K562 (cell line): ENCODE results near the gene TANC1. TPM values are rescaled to one million over a fixed set of nuclear protein-coding genes. Genes with fewer than 3 reads are reported as not detected.

ENCODE experiments used
- ATAC-seq: fragments of 200-7000 bp; cut with Tn5 transposase; 3 replicates; pipeline ENCODE4 v1.9.1; 2020; ENCODE audit warnings: moderate library complexity
- BruUV-seq: library from RNA; stranded (reverse); fragments of 400-500 nt; replicated peaks from 2 replicates; lab custom pipeline; 2021; lab: Mats Ljungman, UMichigan
- CTCF ChIA-PET: fragments of 300-600 bp; formaldehyde crosslinking; extraction: SDS; loops from one replicate; lab custom pipeline; 2021; ENCODE audit warnings: low intra/inter-chr PET ratio; lab: Yijun Ruan, JAX
- POLR2A ChIA-PET: fragments of 300-600, 350-650 bp; sonication (Branson Sonifier 250); formaldehyde crosslinking; extraction: SDS; loops from one replicate; lab custom pipeline; 2021; ENCODE audit warnings: antibody characterized with exemption, inconsistent platforms; lab: Yijun Ruan, JAX
- DNase-seq, 4 experiments: peaks; one replicate each; pipeline versions ENCODE4 v3.0.0 to v3.0.0-alpha.2; 2011 to 2018; ENCODE audit warnings: low spot score in 3 of 4, mixed read lengths in 3 of 4; ENCODE audit errors: extremely low read depth in 1 of 4
- FAIRE-seq: peaks from 2 replicates; lab custom pipeline; 2011; peaks lifted over from hg19 to GRCh38; lab: Jason Lieb, UNC
- H2AFZ ChIP-seq: 2 replicates; pipeline ENCODE4 v1.6.0; 2011; ENCODE audit warnings: low read depth, low read length, control low read depth, inconsistent platforms
- H3K27ac ChIP-seq: fragments of 200-600 bp; 3 replicates; pipeline ENCODE4 v1.8.0; 2011; ENCODE audit warnings: low read depth, mild to moderate bottlenecking, control low read depth, inconsistent platforms, low read length, moderate library complexity, mixed read lengths; ENCODE audit errors: extremely low read depth
- H3K27me3 ChIP-seq, 2 experiments: fragments of 300-600 bp in 1 of 2; 2 replicates in 1 of 2; 3 replicates in 1 of 2; pipeline versions ENCODE4 v1.6.0 to v1.8.0; 2011; ENCODE audit warnings: inconsistent platforms in 2 of 2, low read length in 2 of 2, mild to moderate bottlenecking in 1 of 2, mixed read lengths in 1 of 2, moderate library complexity in 1 of 2; ENCODE audit not compliant: control insufficient read depth in 2 of 2, insufficient read depth in 2 of 2
- H3K36me3 ChIP-seq: fragments of 300-600 bp; 3 replicates; pipeline ENCODE4 v1.8.0; 2011; ENCODE audit warnings: mild to moderate bottlenecking, low read length, inconsistent platforms; ENCODE audit not compliant: control insufficient read depth, insufficient read depth
- H3K4me1 ChIP-seq, 2 experiments: fragments of 200-600 bp in 1 of 2; replicated peaks in 1 of 2; 2 replicates in 1 of 2; 3 replicates in 1 of 2; pipeline versions ENCODE4 v1.5.1 to v1.8.0; 2011; ENCODE audit warnings: inconsistent platforms in 2 of 2, low read length in 2 of 2, mild to moderate bottlenecking in 1 of 2, mixed read lengths in 1 of 2, moderate library complexity in 1 of 2; ENCODE audit not compliant: control insufficient read depth in 2 of 2, insufficient read depth in 2 of 2
- H3K4me2 ChIP-seq: 2 replicates; pipeline ENCODE4 v1.6.1; 2011; ENCODE audit warnings: low read length, control low read depth, inconsistent platforms, mixed read lengths; ENCODE audit not compliant: insufficient read depth
- H3K4me3 ChIP-seq: fragments of 200-600 bp; sonication (generic), shearing (Covaris generic); 2 replicates; pipeline ENCODE4 v1.5.1; 2016; ENCODE audit warnings: control low read depth, inconsistent platforms
- H3K79me2 ChIP-seq: fragments of 200-600 bp; 3 replicates; pipeline ENCODE4 v1.8.0; 2011; ENCODE audit warnings: low read length, inconsistent platforms; ENCODE audit not compliant: control insufficient read depth, insufficient read depth
- H3K9ac ChIP-seq, 2 experiments: 2 replicates each; pipeline versions ENCODE4 v1.6.0 to v1.6.1; 2011; ENCODE audit warnings: low read depth in 2 of 2, low read length in 2 of 2, control low read depth in 1 of 2, inconsistent platforms in 1 of 2, mild to moderate bottlenecking in 1 of 2, mixed read lengths in 1 of 2; ENCODE audit not compliant: insufficient read depth in 1 of 2
- H3K9me1 ChIP-seq: one replicate; pipeline ENCODE4 v1.6.0; 2011; ENCODE audit warnings: inconsistent platforms, mild to moderate bottlenecking, low read length, moderate library complexity; ENCODE audit not compliant: control insufficient read depth, insufficient read depth
- H3K9me3 ChIP-seq: replicated peaks from 2 replicates; pipeline ENCODE4 v1.5.1; 2011; ENCODE audit warnings: low read depth, low read length, inconsistent platforms; ENCODE audit not compliant: control insufficient read depth, insufficient read depth
- H4K20me1 ChIP-seq: replicated peaks from 2 replicates; pipeline ENCODE4 v1.6.1; 2011; ENCODE audit warnings: low read length, inconsistent platforms, mixed read lengths; ENCODE audit not compliant: control insufficient read depth, insufficient read depth
- ARID3A ChIP-seq: IDR thresholded peaks from 2 replicates; pipeline ENCODE4 v1.6.1; 2012; ENCODE audit warnings: low read depth, low read length, improper control_type of control experiment, borderline replicate concordance
- CUX1 ChIP-seq: fragments of 200-800 bp; sonication (Bioruptor generic); IDR thresholded peaks from 2 replicates; pipeline ENCODE4 v1.6.1; 2016; ENCODE audit warnings: missing genetic modification characterization, missing compliant biosample characterization
- HNRNPL ChIP-seq: fragments of 200-400 bp; formaldehyde crosslinking; IDR thresholded peaks from 2 replicates; pipeline ENCODE4 v1.6.1; 2017; ENCODE audit warnings: low read depth, mild to moderate bottlenecking, low read length
- HNRNPUL1 ChIP-seq: fragments of 200-400 bp; formaldehyde crosslinking; IDR thresholded peaks from 2 replicates; pipeline ENCODE4 v1.6.1; 2017; ENCODE audit warnings: low read length
- KLF13 ChIP-seq: fragments of 450-650 bp; IDR thresholded peaks from 2 replicates; pipeline ENCODE4 v1.6.1; 2016; ENCODE audit warnings: missing genetic modification characterization, low read depth, mild to moderate bottlenecking, missing compliant biosample characterization, moderate library complexity, borderline replicate concordance
- MXD1 ChIP-seq: fragments of 250-450 bp; sonication (Bioruptor Pico); IDR thresholded peaks from 2 replicates; pipeline ENCODE4 v1.8.0; 2021; ENCODE audit warnings: borderline replicate concordance, mild to moderate bottlenecking, moderate library complexity; ENCODE audit not compliant: poor library complexity, severe bottlenecking
- POLR2AphosphoS2 ChIP-seq: IDR thresholded peaks from 2 replicates; pipeline ENCODE4 v1.6.1; 2012; ENCODE audit warnings: low read length, improper control_type of control experiment
- SAFB ChIP-seq: fragments of 200-400 bp; formaldehyde crosslinking; IDR thresholded peaks from 2 replicates; pipeline ENCODE4 v1.6.1; 2017; ENCODE audit warnings: low read depth, low read length, borderline replicate concordance
- SFPQ ChIP-seq: fragments of 200-400 bp; formaldehyde crosslinking; IDR thresholded peaks from 2 replicates; pipeline ENCODE4 v1.6.1; 2017; ENCODE audit warnings: mild to moderate bottlenecking, low read depth, low read length, moderate library complexity
- SMARCA4 ChIP-seq: fragments of 450-650 bp; IDR thresholded peaks from 2 replicates; pipeline ENCODE4 v1.6.1; 2016
- TAF7 ChIP-seq: fragments of 450-650 bp; IDR thresholded peaks from 2 replicates; pipeline ENCODE4 v1.6.1; 2016; ENCODE audit warnings: missing genetic modification characterization, missing compliant biosample characterization
- WGBS: fragments of 100-300 bp; shearing (Covaris generic); methylation state at CpG from one replicate; pipeline ENCODE4 v1.1.6; 2016; ENCODE audit warnings: low coverage, mixed read lengths; ENCODE audit not compliant: insufficient coverage; ENCODE audit errors: missing lambda C conversion rate; 5-methylcytosine and 5-hydroxymethylcytosine counted together
- in situ Hi-C: fragments of 300-500 bp; cut with MboI; formaldehyde crosslinking; loops from 4 replicates; pipeline ENCODE4 v1.15.0; 2018; ENCODE audit warnings: inconsistent platforms, mixed read lengths
- intact Hi-C: fragments of 100-400 bp; cut with micrococcal nuclease; formaldehyde crosslinking; loops from 2 replicates; pipeline ENCODE4 v1.14.2; 2022
- polyA plus RNA-seq, 8 experiments: library from polyadenylated mRNA; depleted of rRNA in 4 of 8; stranded (reverse) in 5 of 8; unstranded in 3 of 8; fragments of >200 nt; fragmentation: Nextera tagmentation in 2 of 8; fragmentation: Illumina TruSeq in 1 of 8; extraction: Ambion mirVana in 2 of 8; extraction: Trizol in 1 of 8; gene quantifications; 2 replicates each; pipeline versions ENCODE4 v1.2.1 to v1.2.3, GENCODE V29; 2011 to 2014; ENCODE audit warnings: inconsistent platforms in 1 of 8, missing spikeins in 1 of 8
- total RNA-seq, 7 experiments: library from RNA; depleted of rRNA in 6 of 7; stranded (reverse); fragments of >200 nt in 6 of 7; fragmentation: Illumina TruSeq in 2 of 7; extraction: Trizol in 2 of 7; gene quantifications; 2 replicates each; pipeline versions ENCODE4 v1.2.1 to v1.2.3, GENCODE V29; 2011 to 2021; ENCODE audit warnings: low replicate concordance in 1 of 7

The TANC1 gene
- total and polyA plus RNA-seq, 9 of the 15 experiments (the other 6 are each of a cell fraction or from before 2014, with no cell fraction given), result under 0.01 to 0.20 (median 0.07) TPM; not detected in 1

- Histone ChIP-seq H2AFZ (no peak overlapping the region), H3K4me2 (no peak overlapping the region), H3K36me3 (no peaks in the 10 kb centered on the region), H3K27ac (no peak overlapping the region), H3K27me3 (peaks cover 25 to 44% of the 10 kb centered on the region in 2 experiments), H4K20me1 (no peaks in the 10 kb centered on the region), H3K4me1 (no peaks in the 10 kb centered on the region), H3K79me2 (no peaks in the 10 kb centered on the region), H3K4me3 (no peak overlapping the region), H3K9me3 (no peaks in the 10 kb centered on the region), H3K9me1 (no peaks in the 10 kb centered on the region), H3K9ac (no peak overlapping the region)
- TF ChIP-seq SAFB, result no peak
- TF ChIP-seq HNRNPUL1, result no peak
- TF ChIP-seq HNRNPL, result no peak
- no peak for TF ChIP-seq POLR2AphosphoS2
- no peak for TF ChIP-seq SMARCA4
- no peak for TF ChIP-seq CUX1 (CRISPR knock-in tag)
- no peak for TF ChIP-seq SFPQ
- no peak for TF ChIP-seq MXD1 (CRISPR knock-in tag)
- no peak for TF ChIP-seq TAF7 (tag)
- no peak for TF ChIP-seq KLF13 (tag)
- TF ChIP-seq ARID3A, result no peak
- CTCF ChIA-PET, result no interaction called here
- intact Hi-C loops (loop anchor here (10.0 kb wide), 1 partner anchor 1077 kb away; no protein-coding TSS in a partner anchor), in situ Hi-C loops (no loop called here)
- POLR2A ChIA-PET, result interaction anchor here (0.6 to 1.1 kb wide), 6 partner anchors 9 to 36 kb away, joined by 3 to 4 read pairs (median 3); no protein-coding TSS in a partner anchor
- under 1% methylated on average over 8 of the region's 8 CpGs for WGBS
- ATAC-seq, result peak; percentile 64; the same call in 2 of the 3 replicates
- FAIRE-seq, result no peak
- BruUV-seq, result no TSS peak
- DNase-seq, result no peak
These were observed 143.0 kb downstream of the TANC1 start for GRCh38 chr2:159111346-159111927.
